ENCODE measurements around the gene CX3CL1. TPM values are rescaled to one million over a fixed set of nuclear protein-coding genes. Genes with fewer than 3 reads are reported as not detected.

Gene CX3CL1
- total RNA-seq, 1 donor from 2014 or later, result 47.9 TPM

DNA sequence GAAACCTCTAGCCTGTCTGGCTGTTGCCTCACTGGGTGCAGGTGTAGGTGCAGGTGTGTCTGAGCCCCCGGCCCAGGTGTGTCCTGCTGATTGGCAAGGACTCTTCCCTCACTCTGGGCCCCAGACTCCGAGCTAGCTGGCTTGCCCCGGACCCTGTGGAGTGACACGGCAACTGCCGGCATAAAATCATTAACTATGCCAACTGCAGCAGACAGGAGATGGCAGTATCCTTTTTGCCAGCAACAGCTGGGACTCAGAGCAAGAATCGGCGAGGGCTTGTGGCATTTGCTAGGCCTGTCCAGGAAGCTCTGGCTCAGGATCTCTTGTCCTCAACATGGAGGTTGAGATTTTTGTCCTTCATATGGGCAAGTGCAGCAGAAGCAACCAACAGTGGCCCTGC is 54.1 kb downstream of the CX3CL1 start:
- Mint-ChIP-seq H3K27me3 (ENCODE audit: low read depth) (no peaks in the 10 kb centered on the region), H3K36me3 (ENCODE audit: low read depth) (peaks cover 31% of the 10 kb centered on the region), H3K4me3 (ENCODE audit: unreplicated experiment) (no peak overlapping the region)

DNA sequence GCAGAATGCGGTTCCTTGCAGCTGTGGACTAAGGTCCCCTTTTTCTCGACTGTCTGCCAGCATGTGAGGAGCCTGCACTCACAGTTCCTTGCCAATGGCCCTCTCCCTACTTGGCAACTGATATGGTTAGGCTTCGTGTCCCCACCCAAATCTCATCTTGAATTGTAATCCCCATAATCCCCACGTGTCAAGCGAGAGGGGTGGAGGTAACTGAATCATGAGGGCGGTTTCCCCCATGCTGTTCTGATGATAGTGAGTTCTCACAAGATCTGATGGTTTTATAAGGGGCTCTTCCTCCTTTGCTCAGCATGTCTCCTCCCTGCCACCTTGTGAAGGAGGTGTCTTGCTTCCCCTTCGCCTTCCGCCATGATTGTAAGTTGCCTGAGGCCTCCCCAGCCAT is 55.0 kb downstream of the CX3CL1 start:
- DNase-seq (ENCODE audit: low spot score), result no peak
- Mint-ChIP-seq H3K36me3 (ENCODE audit: low read depth) (peaks cover 33% of the 10 kb centered on the region), H3K4me3 (ENCODE audit: unreplicated experiment) (no peak overlapping the region), H3K9me3 (ENCODE audit: low read depth) (no peaks in the 10 kb centered on the region), H3K27me3 (ENCODE audit: low read depth) (no peaks in the 10 kb centered on the region), H3K27ac (ENCODE audit: unreplicated experiment) (peak overlapping the region; percentile 61), H3K4me1 (ENCODE audit: low read depth) (peaks cover 9% of the 10 kb centered on the region)
- TF ChIP-seq, protein P1, sequence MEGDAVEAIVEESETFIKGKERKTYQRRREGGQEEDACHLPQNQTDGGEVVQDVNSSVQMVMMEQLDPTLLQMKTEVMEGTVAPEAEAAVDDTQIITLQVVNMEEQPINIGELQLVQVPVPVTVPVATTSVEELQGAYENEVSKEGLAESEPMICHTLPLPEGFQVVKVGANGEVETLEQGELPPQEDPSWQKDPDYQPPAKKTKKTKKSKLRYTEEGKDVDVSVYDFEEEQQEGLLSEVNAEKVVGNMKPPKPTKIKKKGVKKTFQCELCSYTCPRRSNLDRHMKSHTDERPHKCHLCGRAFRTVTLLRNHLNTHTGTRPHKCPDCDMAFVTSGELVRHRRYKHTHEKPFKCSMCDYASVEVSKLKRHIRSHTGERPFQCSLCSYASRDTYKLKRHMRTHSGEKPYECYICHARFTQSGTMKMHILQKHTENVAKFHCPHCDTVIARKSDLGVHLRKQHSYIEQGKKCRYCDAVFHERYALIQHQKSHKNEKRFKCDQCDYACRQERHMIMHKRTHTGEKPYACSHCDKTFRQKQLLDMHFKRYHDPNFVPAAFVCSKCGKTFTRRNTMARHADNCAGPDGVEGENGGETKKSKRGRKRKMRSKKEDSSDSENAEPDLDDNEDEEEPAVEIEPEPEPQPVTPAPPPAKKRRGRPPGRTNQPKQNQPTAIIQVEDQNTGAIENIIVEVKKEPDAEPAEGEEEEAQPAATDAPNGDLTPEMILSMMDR (IDR thresholded peaks at IDR 0.05), result no peak

More for the DNA sequence above, 54.1 kb downstream of the CX3CL1 start:
- H3K9me3 Mint-ChIP-seq (ENCODE audit: low read depth), result no peaks in the 10 kb centered on the region
- no peak overlapping the region for H3K27ac Mint-ChIP-seq (ENCODE audit: unreplicated experiment)
- TF ChIP-seq, protein P1 (IDR thresholded peaks at IDR 0.05), result no peak
- H3K4me1 Mint-ChIP-seq (ENCODE audit: low read depth), result peaks cover 13% of the 10 kb centered on the region
- DNase-seq (ENCODE audit: low spot score), result no peak

DNA sequence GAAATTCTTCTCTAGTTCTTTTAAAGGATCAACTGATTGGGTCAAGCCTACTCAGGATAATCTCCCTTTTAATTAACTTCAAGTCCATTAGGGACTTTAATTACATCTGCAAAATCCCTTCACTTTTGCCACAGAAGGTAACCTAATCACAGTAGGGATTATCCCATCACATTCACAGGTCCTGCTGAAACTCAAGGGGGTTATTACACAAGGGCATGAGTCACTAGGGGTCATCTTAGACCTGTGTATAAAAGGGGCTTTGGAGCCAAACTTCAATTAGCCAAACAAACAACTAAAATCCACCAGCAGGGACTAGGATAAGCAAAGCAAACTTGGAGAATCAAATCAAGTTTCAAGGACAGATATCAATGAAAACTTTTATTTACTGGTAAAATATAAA is 55.5 kb downstream of the CX3CL1 start:
- H3K4me1 Mint-ChIP-seq (ENCODE audit: low read depth), result peaks cover 4% of the 10 kb centered on the region
- no peak for DNase-seq (ENCODE audit: low spot score)
- H3K36me3 Mint-ChIP-seq (ENCODE audit: low read depth), result peaks cover 33% of the 10 kb centered on the region
- no peaks in the 10 kb centered on the region for H3K9me3 Mint-ChIP-seq (ENCODE audit: low read depth)
- no peaks in the 10 kb centered on the region for H3K27me3 Mint-ChIP-seq (ENCODE audit: low read depth)
- TF ChIP-seq, protein P1 (IDR thresholded peaks at IDR 0.05), result no peak
- H3K4me3 Mint-ChIP-seq (ENCODE audit: unreplicated experiment), result no peak overlapping the region
- no peak overlapping the region for H3K27ac Mint-ChIP-seq (ENCODE audit: unreplicated experiment)

DNA sequence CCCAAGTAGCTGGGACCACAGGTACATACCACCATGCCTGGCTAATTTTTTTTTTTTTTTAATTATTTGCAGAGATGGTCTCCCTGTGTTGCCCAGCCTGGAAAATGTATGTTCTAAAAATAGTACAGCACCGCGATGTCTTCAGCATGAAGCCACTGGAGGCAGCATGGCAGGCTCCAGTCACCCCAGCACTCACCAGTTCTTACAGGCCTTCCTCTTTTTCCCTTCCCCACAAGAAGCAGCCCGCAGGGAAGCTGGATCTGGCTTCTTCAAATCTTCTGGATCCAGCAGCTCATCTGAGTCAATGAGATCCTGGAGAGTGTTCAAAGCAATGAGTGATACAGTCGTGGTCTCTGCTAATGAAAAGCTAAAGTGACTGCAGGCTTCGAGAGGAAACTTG is 58.7 kb downstream of the CX3CL1 start:
- no peak overlapping the region for H3K4me3 Mint-ChIP-seq (ENCODE audit: unreplicated experiment)
- H3K4me1 Mint-ChIP-seq (ENCODE audit: low read depth), result peaks cover 4% of the 10 kb centered on the region
- H3K27me3 Mint-ChIP-seq (ENCODE audit: low read depth), result no peaks in the 10 kb centered on the region
- H3K9me3 Mint-ChIP-seq (ENCODE audit: low read depth), result no peaks in the 10 kb centered on the region
- TF ChIP-seq, protein P1 (IDR thresholded peaks at IDR 0.05), result no peak
- no peak for DNase-seq (ENCODE audit: low spot score)
- no peak overlapping the region for H3K27ac Mint-ChIP-seq (ENCODE audit: unreplicated experiment)
- peaks cover 48% of the 10 kb centered on the region for H3K36me3 Mint-ChIP-seq (ENCODE audit: low read depth)

DNA sequence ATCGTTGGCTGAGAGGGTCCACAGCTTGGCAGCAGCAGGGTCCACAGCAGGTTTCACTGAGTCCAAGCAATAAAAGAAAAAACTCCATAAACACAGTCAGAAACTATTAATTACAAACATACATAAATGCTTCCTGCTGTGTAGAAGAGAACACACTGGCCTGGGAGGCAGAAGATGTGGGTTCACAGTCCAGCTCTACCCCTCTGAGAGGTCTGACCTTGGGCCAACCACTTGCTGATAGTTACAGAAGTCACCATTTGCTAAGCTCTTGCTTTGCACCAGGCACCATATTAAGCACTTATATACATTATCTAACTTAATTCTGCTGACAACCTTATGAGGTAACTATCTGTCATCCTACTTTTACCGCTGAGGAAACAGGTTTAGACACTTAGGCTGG is 60.2 kb downstream of the CX3CL1 start:
- Mint-ChIP-seq H3K27me3 (ENCODE audit: low read depth) (no peaks in the 10 kb centered on the region), H3K36me3 (ENCODE audit: low read depth) (peaks cover 48% of the 10 kb centered on the region), H3K4me3 (ENCODE audit: unreplicated experiment) (no peak overlapping the region), H3K27ac (ENCODE audit: unreplicated experiment) (no peak overlapping the region), H3K4me1 (ENCODE audit: low read depth) (peaks cover 4% of the 10 kb centered on the region), H3K9me3 (ENCODE audit: low read depth) (no peaks in the 10 kb centered on the region)
- no peak for DNase-seq (ENCODE audit: low spot score)
- TF ChIP-seq, protein P1 (IDR thresholded peaks at IDR 0.05), result no peak

Data from chondrocyte (in vitro differentiated cells).